ENCODE measurements around the gene SGTA.
A peak's percentile ranks its signal among the peaks of the same experiment; 100 is the strongest.

Gene SGTA

DNA sequence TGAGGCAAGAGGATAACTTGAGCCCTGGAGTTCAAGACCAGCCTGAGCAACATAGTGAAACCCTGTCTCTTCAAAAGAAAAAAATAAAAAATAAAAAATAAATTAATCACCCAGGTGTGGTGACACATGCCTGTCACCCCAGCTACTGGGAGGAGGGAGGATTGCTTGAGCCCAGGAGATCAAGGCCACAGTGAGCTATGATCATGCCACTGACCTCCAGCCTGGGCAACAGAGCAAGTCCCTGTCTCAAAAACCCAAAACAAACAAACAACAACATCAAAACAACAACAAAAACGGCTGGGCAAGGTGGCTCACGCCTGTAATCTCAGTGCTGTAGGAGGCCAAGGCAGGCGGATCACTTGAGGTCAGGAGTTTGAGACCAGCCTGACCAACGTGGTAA lies 39.0 kb downstream of the SGTA start:
- no peak for FAIRE-seq
- no peak for DNase-seq (ENCODE audit: insufficient read length, low spot score)
- TF ChIP-seq, protein P1, sequence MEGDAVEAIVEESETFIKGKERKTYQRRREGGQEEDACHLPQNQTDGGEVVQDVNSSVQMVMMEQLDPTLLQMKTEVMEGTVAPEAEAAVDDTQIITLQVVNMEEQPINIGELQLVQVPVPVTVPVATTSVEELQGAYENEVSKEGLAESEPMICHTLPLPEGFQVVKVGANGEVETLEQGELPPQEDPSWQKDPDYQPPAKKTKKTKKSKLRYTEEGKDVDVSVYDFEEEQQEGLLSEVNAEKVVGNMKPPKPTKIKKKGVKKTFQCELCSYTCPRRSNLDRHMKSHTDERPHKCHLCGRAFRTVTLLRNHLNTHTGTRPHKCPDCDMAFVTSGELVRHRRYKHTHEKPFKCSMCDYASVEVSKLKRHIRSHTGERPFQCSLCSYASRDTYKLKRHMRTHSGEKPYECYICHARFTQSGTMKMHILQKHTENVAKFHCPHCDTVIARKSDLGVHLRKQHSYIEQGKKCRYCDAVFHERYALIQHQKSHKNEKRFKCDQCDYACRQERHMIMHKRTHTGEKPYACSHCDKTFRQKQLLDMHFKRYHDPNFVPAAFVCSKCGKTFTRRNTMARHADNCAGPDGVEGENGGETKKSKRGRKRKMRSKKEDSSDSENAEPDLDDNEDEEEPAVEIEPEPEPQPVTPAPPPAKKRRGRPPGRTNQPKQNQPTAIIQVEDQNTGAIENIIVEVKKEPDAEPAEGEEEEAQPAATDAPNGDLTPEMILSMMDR (IDR thresholded peaks at IDR 0.05; ENCODE audit: insufficient read depth, missing control alignments): no peak

DNA sequence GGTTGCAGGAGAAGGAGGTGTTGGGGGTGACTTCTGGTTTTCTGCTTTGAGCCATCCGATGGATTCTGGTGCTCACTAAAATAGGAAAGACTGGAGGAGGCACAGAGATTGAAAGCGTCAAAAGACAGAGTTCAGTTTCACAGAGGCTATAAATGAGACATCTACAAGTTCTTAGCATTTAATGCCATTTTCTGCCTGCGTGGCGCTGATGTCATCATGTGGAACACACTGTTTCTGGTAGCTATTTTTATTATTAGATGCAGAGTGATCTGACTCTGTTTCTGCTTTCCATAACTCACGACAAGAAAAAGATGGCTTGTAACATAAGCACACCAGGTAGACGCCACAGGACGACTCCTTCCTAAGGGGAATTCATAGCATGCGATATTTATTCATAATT lies 40.0 kb downstream of the SGTA start:
- DNase-seq (ENCODE audit: insufficient read length, low spot score): no peak
- TF ChIP-seq, protein P1 (IDR thresholded peaks at IDR 0.05; ENCODE audit: insufficient read depth, missing control alignments): no peak
- no peak for FAIRE-seq

DNA sequence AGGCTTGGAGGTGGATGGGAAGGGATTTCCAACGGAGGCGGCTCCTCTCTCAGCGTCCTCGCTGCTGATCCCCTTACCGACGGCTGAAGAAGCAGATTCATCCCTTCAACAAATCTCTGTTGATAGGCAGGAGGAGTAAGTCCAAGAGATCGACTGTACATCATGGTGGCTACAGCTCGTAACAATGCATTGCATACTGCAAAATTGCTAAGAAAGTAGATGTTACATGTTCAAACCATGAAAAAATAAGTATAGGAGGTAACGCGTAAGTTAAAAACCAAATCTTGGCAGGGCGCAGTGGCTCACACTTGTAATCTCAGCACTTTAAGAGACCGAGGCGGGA lies 42.8 kb downstream of the SGTA start:
- FAIRE-seq (no peak), DNase-seq (ENCODE audit: insufficient read length, low spot score) (no peak)
- TF ChIP-seq, protein P1 (IDR thresholded peaks at IDR 0.05; ENCODE audit: insufficient read depth, missing control alignments): no peak

DNA sequence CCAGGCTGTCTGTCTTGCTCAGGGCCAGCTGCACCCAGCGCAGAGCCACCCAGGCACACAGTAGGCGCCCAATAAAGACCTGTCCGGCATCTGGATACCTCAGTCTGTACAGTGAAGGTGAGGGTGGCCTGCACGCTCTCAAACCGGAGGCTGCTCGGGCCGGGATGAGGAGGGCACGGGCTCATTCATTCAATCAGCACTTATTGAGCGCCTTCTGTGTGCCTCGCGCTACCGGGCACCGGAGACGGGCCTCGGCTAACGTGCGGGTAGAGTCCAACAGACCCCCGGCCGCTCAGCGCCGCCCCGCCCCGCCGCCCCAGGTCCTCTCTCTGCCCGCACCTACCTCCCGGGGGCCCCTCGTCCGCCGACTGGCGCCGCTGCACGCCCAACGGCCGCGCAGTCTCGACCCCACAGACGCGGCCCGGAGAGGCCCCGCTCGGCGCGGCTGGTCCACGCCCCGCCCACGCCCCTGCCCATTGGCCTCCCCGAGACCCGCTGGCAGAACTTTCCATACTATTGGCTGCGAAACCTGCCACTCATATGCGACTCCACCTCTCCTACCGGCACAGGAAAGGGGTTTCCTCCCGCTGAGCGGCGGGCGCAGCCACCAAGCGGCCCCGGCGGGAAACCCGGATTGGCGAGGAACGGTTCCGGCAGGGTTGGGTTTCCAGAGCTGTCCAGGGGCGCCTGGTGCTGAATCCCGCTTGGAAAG lies 43.3 kb downstream of the SGTA start, which contains the start of gene SLC39A3:
Gene SLC39A3 (minus strand): TSS at position 416 of the 712 bp plus-strand sequence. CDS start 2,760 bp downstream, outside the sequence.
- TF ChIP-seq, protein P1 (IDR thresholded peaks at IDR 0.05; ENCODE audit: insufficient read depth, missing control alignments): no peak
- FAIRE-seq (no peak), DNase-seq (ENCODE audit: insufficient read length, low spot score) (peak; percentile 100)

DNA sequence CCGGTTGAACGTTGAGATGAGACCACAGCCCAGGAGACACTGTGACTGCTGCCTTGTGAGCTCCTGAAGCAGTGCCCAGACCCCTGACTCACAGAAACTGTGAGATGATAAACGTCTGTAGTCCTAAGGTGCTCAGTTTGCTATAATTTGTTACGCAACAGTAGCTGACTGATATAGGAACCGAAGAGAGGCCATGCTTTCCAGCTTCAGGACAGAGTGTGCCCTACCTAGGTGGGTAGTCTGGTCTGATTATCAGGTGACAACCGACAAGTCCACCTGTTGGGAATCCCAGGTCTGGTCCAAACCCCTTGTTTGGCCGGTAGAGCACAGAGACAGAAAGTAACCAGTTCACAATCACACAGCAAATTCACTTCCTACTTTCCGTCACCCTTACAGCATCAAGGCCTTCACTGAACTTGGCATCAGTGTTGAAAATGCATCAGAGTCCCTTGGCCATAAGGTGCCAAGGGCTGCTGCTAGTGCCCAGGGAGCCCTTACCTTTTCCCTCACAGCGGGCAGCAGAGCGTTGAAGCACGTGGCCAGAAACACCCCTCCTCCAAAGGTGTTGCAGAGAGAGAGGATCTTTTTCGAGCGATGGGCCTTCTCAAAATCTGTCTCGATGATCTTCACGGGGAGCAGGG lies 46.4 kb downstream of the SGTA start:
- DNase-seq (ENCODE audit: insufficient read length, low spot score): no peak
- TF ChIP-seq, protein P1 (IDR thresholded peaks at IDR 0.05; ENCODE audit: insufficient read depth, missing control alignments): no peak
- FAIRE-seq: no peak

DNA sequence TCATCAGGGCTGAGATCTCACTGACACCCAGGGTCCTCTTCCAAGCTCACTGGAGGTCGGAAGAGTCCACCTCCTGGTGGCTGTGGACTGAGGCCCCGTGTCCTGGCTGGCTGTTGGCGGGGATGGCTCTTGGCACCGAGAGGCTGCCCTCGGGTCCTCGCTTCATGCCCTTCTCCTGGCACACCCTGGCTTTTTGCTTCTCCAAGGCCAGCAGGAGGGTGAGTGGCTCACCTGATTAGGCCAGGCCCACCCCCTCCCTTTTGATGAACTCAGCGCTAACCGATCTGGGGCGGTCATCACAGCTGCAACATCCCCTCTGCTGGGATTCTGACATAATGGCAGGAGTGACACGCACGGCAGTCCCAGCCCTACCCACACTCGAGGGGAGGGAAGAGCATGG lies 47.7 kb downstream of the SGTA start:
- no peak for FAIRE-seq

More for the DNA sequence above, 47.7 kb downstream of the SGTA start:
- DNase-seq (ENCODE audit: insufficient read length, low spot score): no peak
- TF ChIP-seq, protein P1 (IDR thresholded peaks at IDR 0.05; ENCODE audit: insufficient read depth, missing control alignments): no peak

Data from D721Med (cell line).